H1 (cell line): Measurements from ENCODE around the gene ZBTB38. TPM values are rescaled to one million over a fixed set of nuclear protein-coding genes. Genes with fewer than 3 reads are reported as not detected.

Experiments used
- BRCA1 ChIP-seq: IDR thresholded peaks from 2 replicates; pipeline ENCODE4 v1.6.1; 2012; ENCODE audit warnings: low read depth, low read length, improper control_type of control experiment
- FOSL1 ChIP-seq: IDR thresholded peaks from 2 replicates; pipeline ENCODE4 v1.6.1; 2011; ENCODE audit warnings: mild to moderate bottlenecking, low read depth, low read length, moderate library complexity; ENCODE audit not compliant: insufficient read depth
- RNF2 ChIP-seq: fragments of 200-900, 300-1000 bp; sonication (generic); IDR thresholded peaks from 2 replicates; pipeline ENCODE4 v1.7.1; 2016; ENCODE audit warnings: borderline replicate concordance, low read depth, mild to moderate bottlenecking, antibody characterized with exemption, low read length; ENCODE audit not compliant: poor library complexity, severe bottlenecking; ENCODE audit errors: missing control alignments
- SAP30 ChIP-seq: fragments of 300-600 bp; sonication (generic); IDR thresholded peaks from 2 replicates; pipeline ENCODE4 v1.7.1; 2012; ENCODE audit warnings: low read length, moderate library complexity, mild to moderate bottlenecking, inconsistent platforms; ENCODE audit not compliant: insufficient read depth, insufficient replicate concordance
- SP2 ChIP-seq: IDR thresholded peaks from 2 replicates; pipeline ENCODE4 v1.6.1; 2012; ENCODE audit warnings: mild to moderate bottlenecking, low read length, inconsistent platforms
- SUZ12 ChIP-seq: fragments of 200-600 bp; sonication (generic); IDR thresholded peaks from 2 replicates; pipeline ENCODE4 v1.6.1; 2012; ENCODE audit warnings: mild to moderate bottlenecking, inconsistent platforms, low read length, moderate library complexity, mixed read lengths
- USF2 ChIP-seq: IDR thresholded peaks from 2 replicates; pipeline ENCODE4 v1.6.1; 2011; ENCODE audit warnings: low read length, improper control_type of control experiment
- polyA plus RNA-seq, 7 experiments: library from polyadenylated mRNA; depleted of rRNA in 3 of 7; stranded (reverse) in 5 of 7; unstranded in 2 of 7; fragments of >200 nt in 5 of 7; fragments of 200-250 nt in 2 of 7; gene quantifications; 1 replicate in 5 of 7; 2 replicates in 1 of 7; 4 replicates in 1 of 7; pipeline versions ENCODE4 v1.2.1 to v1.2.3, GENCODE V29; 2011 to 2013; ENCODE audit warnings: missing spikeins in 2 of 7, mixed read lengths in 2 of 7
- total RNA-seq: library from RNA; stranded (reverse); fragmentation: NEBNext Ultra II Directional; extraction: Animal tissue kit (Norgen Biotek cat#: 25700); gene quantifications from 2 replicates; pipeline ENCODE4 v1.2.1, GENCODE V29; 2021

ZBTB38 gene
- total and polyA plus RNA-seq, 2 of the 8 experiments (the other 6 are each of a cell fraction or from before 2014, with no cell fraction given) = 4.4 to 10.5 TPM

GRCh38 chr3:141330718-141331376, 37.5 kb upstream of the ZBTB38 start (continued):
- TF ChIP-seq RNF2 = no peak
- TF ChIP-seq FOSL1 = no peak
- no peak for TF ChIP-seq BRCA1
- TF ChIP-seq SAP30 = no peak
- TF ChIP-seq USF2 = no peak
- no peak for TF ChIP-seq SUZ12
- TF ChIP-seq SP2 = no peak
